Measurements from ENCODE around the gene SLC22A4. TPM values are rescaled to one million over a fixed set of nuclear protein-coding genes. Genes with fewer than 3 reads are reported as not detected.

Gene SLC22A4
- total RNA-seq, 2 donors from 2014 or later, result 1.3 to 8.3 TPM

DNA sequence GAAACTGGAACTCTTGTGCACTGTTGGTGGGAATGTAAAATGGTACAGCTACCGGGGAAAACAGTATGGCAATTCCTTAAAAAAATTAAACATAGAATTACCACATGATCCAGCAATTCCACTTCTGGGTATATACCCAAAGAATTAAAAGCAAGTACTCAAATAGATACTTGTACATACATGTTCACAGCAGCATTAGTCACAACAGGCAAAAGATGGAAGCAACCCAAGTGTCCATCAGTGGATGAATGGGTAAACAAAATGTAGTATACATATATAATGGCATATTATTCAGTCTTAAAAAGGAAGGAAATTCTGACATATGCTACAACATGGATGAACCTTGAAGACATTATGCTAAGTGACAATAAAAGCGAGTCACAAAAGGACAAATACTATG lies 67.9 kb downstream of the SLC22A4 start:
- TF ChIP-seq, protein P1, sequence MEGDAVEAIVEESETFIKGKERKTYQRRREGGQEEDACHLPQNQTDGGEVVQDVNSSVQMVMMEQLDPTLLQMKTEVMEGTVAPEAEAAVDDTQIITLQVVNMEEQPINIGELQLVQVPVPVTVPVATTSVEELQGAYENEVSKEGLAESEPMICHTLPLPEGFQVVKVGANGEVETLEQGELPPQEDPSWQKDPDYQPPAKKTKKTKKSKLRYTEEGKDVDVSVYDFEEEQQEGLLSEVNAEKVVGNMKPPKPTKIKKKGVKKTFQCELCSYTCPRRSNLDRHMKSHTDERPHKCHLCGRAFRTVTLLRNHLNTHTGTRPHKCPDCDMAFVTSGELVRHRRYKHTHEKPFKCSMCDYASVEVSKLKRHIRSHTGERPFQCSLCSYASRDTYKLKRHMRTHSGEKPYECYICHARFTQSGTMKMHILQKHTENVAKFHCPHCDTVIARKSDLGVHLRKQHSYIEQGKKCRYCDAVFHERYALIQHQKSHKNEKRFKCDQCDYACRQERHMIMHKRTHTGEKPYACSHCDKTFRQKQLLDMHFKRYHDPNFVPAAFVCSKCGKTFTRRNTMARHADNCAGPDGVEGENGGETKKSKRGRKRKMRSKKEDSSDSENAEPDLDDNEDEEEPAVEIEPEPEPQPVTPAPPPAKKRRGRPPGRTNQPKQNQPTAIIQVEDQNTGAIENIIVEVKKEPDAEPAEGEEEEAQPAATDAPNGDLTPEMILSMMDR (IDR thresholded peaks at IDR 0.05), result no peak
- H3K27ac ChIP-seq, result no peak overlapping the region
- intact Hi-C loops (cut with DNase I), result no loop called here
- H3K4me1 ChIP-seq, result no peaks in the 10 kb centered on the region
- no peaks in the 10 kb centered on the region for H3K9me3 ChIP-seq
- no peak for DNase-seq
- H3K9ac ChIP-seq (ENCODE audit: low read depth in 2 of 2, low read length in 2 of 2), result no peak overlapping the region
- no peaks in the 10 kb centered on the region for H3K27me3 ChIP-seq
- no peaks in the 10 kb centered on the region for H3K36me3 ChIP-seq
- no peak overlapping the region for H3K4me3 ChIP-seq

DNA sequence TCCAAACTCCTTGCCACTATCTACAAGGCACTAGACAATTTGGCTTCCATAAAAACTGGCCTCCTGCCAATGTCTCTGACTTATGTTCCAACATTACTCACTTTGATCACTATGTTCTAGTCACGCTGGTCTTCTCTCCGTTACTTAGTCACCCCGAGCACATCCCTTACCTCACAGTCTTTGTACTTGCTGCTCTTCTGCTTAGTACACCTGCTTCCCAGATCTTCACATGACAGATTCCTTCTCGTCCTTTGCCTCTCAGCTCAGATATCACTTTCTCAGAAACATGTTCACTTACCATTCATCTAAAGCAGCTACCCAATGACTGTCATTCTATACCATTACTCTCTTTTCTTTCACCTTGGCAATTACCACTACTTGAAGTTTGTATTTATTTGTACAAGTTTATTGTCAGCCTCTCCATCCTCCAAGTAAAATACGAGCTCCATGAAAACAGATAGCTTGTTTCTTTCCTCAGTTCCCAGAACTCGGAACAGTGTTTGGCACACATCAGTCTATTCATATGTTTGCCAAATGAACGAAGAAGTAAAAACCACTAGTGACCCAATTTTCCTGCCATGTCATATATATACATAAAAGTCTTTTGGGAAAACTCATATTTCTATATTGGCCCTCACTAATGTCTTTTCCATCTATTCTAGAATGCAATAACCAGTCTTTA lies 69.4 kb downstream of the SLC22A4 start:
- Histone ChIP-seq H3K27me3 (no peaks in the 10 kb centered on the region), H3K27ac (no peak overlapping the region), H3K9me3 (no peaks in the 10 kb centered on the region), H3K4me1 (no peaks in the 10 kb centered on the region), H3K9ac (ENCODE audit: low read depth in 2 of 2, low read length in 2 of 2) (no peak overlapping the region), H3K4me3 (no peak overlapping the region), H3K36me3 (no peaks in the 10 kb centered on the region)
- intact Hi-C loops (cut with DNase I), result no loop called here
- TF ChIP-seq, protein P1 (IDR thresholded peaks at IDR 0.05), result no peak
- no peak for DNase-seq

DNA sequence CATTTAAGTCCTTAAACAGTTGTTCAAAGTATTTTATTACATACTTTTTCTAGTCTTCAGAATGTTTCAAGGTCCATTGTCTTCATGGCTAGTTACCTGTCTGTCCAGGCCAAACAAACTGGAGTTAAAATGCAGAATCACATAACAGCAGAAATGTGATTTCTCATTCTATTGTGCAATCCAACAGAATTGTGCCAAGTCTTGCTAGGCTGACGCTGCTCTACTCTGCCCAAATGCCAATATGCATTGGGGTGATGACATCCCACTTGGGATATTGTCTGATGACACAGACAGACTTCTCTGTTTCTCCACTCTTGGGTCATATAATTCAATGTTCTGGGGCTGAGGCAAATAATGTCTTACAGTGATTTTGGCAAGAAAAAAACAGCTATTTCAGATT lies 70.1 kb downstream of the SLC22A4 start:
- no peak for DNase-seq
- Histone ChIP-seq H3K27ac (no peak overlapping the region), H3K27me3 (no peaks in the 10 kb centered on the region), H3K9ac (ENCODE audit: low read depth in 2 of 2, low read length in 2 of 2) (no peak overlapping the region), H3K9me3 (no peaks in the 10 kb centered on the region), H3K4me1 (no peaks in the 10 kb centered on the region), H3K4me3 (no peak overlapping the region), H3K36me3 (no peaks in the 10 kb centered on the region)
- TF ChIP-seq, protein P1 (IDR thresholded peaks at IDR 0.05), result no peak
- intact Hi-C loops (cut with DNase I), result no loop called here

DNA sequence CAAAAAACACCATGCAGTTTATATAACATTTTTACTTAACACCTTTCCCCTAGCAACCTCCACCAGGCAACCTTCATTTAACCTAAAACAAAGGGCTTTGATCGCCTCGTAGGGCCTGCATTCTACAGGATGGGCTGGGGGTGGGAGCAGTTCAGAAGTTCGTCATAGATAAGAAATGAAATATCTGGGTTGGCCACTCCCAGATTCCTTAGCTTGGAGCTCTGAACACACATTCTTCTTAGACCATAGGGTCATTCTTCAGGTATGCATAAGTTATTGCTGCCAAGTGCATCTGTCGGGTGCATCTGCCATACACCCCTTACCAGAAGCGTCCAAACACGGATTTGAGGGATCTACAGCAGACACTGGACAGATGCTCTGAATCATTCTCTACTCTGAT lies 71.0 kb downstream of the SLC22A4 start:
- Histone ChIP-seq H3K9me3 (no peaks in the 10 kb centered on the region), H3K9ac (ENCODE audit: low read depth in 2 of 2, low read length in 2 of 2) (no peak overlapping the region), H3K4me1 (no peaks in the 10 kb centered on the region), H3K27ac (no peak overlapping the region), H3K4me3 (no peak overlapping the region), H3K27me3 (no peaks in the 10 kb centered on the region), H3K36me3 (no peaks in the 10 kb centered on the region)
- DNase-seq, result no peak
- TF ChIP-seq, protein P1 (IDR thresholded peaks at IDR 0.05), result no peak
- intact Hi-C loops (cut with DNase I), result no loop called here

DNA sequence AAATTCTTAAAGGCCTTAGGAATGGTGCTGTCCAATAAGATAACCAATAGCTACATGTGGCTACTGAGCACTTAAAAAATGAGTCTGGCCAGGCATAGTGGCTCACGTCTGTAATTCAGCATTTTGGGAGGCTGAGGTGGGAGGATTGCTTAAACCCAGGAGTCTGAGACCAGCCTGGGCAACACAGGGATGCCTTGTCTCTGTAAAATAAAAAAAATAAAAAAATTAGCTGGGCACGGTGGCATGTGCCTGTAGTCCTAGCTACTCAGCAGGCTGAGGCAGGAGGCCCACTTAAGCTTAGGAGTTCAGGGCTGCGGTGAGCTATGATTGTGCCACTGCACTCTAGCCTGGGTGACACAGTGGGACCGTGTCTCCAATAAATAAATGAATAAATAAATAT lies 74.0 kb downstream of the SLC22A4 start:
- DNase-seq, result no peak
- Histone ChIP-seq H3K4me1 (peaks cover 17% of the 10 kb centered on the region), H3K27me3 (no peaks in the 10 kb centered on the region), H3K27ac (no peak overlapping the region), H3K9ac (ENCODE audit: low read depth in 2 of 2, low read length in 2 of 2) (no peak overlapping the region), H3K4me3 (no peak overlapping the region), H3K36me3 (no peaks in the 10 kb centered on the region), H3K9me3 (no peaks in the 10 kb centered on the region)
- TF ChIP-seq, protein P1 (IDR thresholded peaks at IDR 0.05), result no peak
- intact Hi-C loops (cut with DNase I), result no loop called here
